ENCODE results near the gene SPAG9. TPM values are rescaled to one million over a fixed set of nuclear protein-coding genes. Genes with fewer than 3 reads are reported as not detected.
"Not testable (repeated sequence)": the region's sequence is repeated elsewhere in the genome, so short reads cannot be mapped to it uniquely, and the experiment has no call there.

Gene SPAG9
- polyA plus RNA-seq, 2 donors: 12.7 to 15.1 TPM

DNA sequence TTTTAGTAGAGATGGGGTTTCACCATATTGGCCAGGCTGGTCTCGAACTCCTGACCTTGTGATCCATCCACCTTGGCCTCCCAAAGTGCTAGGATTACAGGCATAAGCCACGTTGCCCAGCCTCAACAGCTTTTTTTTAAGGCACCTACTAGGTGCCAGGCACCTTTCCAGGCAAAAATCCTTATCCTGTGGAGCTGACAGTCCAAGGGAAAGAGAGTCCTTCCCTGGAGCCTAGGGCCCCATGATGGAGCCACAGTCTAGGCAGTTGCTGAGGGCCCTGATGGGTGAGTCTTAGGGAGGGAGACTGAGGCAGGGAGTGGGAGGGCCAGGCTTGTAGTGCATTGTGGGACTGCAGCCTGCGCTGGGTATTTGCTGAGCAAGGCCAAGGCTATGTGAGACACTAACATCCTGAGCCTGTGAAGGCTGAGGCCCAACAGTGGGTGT, 174.9 kb downstream of the SPAG9 start:
- no peaks in the 10 kb centered on the region for H3K36me3 ChIP-seq (ENCODE audit: control insufficient read depth in 2 of 2, insufficient read depth in 2 of 2, low read length in 1 of 2)
- H3K4me3 ChIP-seq (ENCODE audit: low read depth in 1 of 2, low read length in 2 of 2): no peak overlapping the region
- H3K27me3 ChIP-seq (ENCODE audit: control insufficient read depth in 1 of 2, insufficient read depth in 2 of 2, low read length in 2 of 2): no peaks in the 10 kb centered on the region
- no peak overlapping the region for H3K27ac ChIP-seq (ENCODE audit: low read depth in 2 of 2, low read length in 1 of 2)
- no peaks in the 10 kb centered on the region for H3K9me3 ChIP-seq (ENCODE audit: control insufficient read depth in 2 of 2, insufficient read depth in 1 of 2, low read depth in 1 of 2, low read length in 1 of 2)
- WGBS, 2 donors: 89 to 92% methylated on average over 3 of the region's 3 CpGs
- H3K4me1 ChIP-seq (ENCODE audit: control insufficient read depth in 2 of 2, insufficient read depth in 2 of 2, low read length in 1 of 2): peaks cover 6 to 21% of the 10 kb centered on the region in 2 donors

DNA sequence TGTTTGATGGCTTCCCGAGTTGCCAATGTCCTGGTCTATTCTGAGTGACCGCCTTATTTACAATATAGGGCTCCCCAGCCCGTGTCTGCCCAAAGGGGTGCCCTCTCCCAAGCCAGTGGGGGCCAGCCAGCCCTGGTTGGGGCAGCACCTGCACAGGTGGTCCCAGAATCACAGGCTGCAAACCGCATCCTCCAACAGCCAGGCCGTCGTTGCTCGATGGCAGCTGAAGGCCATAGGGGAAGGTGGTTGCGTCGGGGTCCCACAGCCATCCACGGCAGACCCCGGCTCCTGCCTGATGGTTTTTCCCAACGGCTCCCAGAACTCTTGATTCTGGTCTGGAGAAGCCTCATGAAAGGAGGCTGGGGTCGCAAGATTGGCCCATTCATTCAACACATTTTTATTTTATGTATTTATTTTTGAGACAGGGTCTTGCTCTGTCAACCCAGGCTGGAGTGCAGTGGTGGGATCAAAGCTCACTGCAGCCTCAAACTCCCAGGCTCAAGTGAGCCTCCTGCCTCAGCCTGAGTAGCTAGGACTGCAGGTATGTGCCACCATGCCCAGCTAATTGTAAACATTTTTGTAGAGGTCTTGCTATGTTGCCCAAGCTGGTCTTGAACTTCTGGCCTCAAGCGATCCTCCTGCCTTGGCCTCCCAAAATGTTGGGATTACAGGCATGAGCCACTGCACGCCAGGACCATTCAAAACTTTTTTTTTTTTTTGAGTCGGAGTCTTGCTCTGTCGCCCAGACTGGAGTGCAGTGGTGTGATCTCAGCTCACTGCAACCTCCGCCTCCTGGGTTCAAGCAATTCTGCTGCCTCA, 175.6 kb downstream of the SPAG9 start:
- no peaks in the 10 kb centered on the region for H3K27me3 ChIP-seq (ENCODE audit: control insufficient read depth in 1 of 2, insufficient read depth in 2 of 2, low read length in 2 of 2)
- H3K4me3 ChIP-seq (ENCODE audit: low read depth in 1 of 2, low read length in 2 of 2): peak overlapping the region in 1 of 2 donors; percentile 39
- no peaks in the 10 kb centered on the region for H3K36me3 ChIP-seq (ENCODE audit: control insufficient read depth in 2 of 2, insufficient read depth in 2 of 2, low read length in 1 of 2)
- no peaks in the 10 kb centered on the region for H3K9me3 ChIP-seq (ENCODE audit: control insufficient read depth in 2 of 2, insufficient read depth in 1 of 2, low read depth in 1 of 2, low read length in 1 of 2)
- peak overlapping the region in 1 of 2 donors; percentile 29 for H3K27ac ChIP-seq (ENCODE audit: low read depth in 2 of 2, low read length in 1 of 2)
- WGBS, 2 donors: 67 to 75% methylated on average over 18 of the region's 18 CpGs
- peaks cover 6 to 15% of the 10 kb centered on the region in 2 donors for H3K4me1 ChIP-seq (ENCODE audit: control insufficient read depth in 2 of 2, insufficient read depth in 2 of 2, low read length in 1 of 2)

DNA sequence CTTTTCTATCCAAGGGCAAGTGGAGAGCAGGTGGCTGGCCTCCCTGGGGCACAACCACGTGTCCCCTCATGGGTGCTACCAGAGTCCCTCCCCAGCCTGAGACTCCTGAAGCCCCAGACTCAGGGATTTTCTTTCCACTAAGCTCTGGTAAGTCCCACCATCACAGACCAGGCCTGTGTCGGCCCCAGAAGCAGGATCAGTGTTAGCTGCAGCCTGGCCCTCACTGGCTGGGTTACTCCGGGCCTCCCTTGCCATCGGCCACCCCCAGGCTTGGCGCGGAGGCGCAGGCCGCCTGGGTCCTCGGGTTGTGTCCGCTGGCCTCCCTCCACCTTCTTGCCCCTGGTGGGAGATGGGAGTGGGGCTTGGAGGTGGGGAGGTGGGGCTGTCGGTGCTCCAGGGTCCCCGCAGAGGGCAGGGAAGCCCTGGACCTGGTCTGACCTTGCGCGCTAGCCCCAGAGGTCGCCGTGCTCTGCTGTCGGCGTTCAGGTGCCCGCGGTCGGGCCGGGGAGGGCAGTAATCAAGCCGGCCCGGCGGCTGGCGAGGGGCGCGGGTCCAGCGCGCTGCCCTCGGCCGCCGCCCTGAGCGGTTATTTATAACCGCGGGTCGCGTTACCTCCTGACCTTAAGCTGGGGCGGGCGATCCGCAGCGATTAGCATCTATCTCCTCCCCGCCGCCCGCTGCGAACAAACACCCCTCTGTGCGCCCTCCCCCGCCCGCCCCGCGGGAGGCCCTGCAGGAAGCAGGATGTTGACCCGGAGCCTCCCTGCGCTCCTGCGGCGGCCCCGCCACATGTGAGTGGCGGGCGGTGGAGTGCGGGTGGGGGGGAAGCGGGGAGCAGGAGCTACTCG, 176.4 kb downstream of the SPAG9 start:
- Histone ChIP-seq H3K4me1 (ENCODE audit: control insufficient read depth in 2 of 2, insufficient read depth in 2 of 2, low read length in 1 of 2) (peaks cover 4 to 7% of the 10 kb centered on the region in 2 donors), H3K4me3 (ENCODE audit: low read depth in 1 of 2, low read length in 2 of 2) (peak overlapping the region; percentile 39 to 53), H3K9me3 (ENCODE audit: control insufficient read depth in 2 of 2, insufficient read depth in 1 of 2, low read depth in 1 of 2, low read length in 1 of 2) (no peaks in the 10 kb centered on the region), H3K27ac (ENCODE audit: low read depth in 2 of 2, low read length in 1 of 2) (peak overlapping the region; percentile 65 to 78), H3K27me3 (ENCODE audit: control insufficient read depth in 1 of 2, insufficient read depth in 2 of 2, low read length in 2 of 2) (no peaks in the 10 kb centered on the region), H3K36me3 (ENCODE audit: control insufficient read depth in 2 of 2, insufficient read depth in 2 of 2, low read length in 1 of 2) (no peaks in the 10 kb centered on the region)
- WGBS, 2 donors: 6 to 9% methylated on average over 54 to 61 of the region's 61 CpGs

DNA sequence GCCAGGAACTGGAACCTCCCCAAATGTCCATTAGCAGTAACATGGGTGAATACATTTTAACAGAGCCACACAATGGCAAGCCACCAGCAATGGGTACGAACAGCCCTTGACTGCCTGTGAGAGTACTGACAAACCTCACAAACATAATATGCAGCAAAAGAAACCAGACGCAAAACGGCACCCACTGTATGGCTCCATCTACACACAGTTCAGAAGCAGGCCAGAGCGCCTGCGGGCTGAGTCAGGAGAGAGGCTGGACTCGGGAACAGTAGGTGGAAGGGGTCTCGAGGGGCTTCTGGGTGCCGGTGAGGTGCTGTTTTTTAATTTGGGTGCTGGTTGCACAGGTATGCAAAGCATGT, 177.1 kb downstream of the SPAG9 start:
- WGBS, 2 donors: 55 to 78% methylated on average over 8 of the region's 8 CpGs
- Histone ChIP-seq H3K27ac (ENCODE audit: low read depth in 2 of 2, low read length in 1 of 2) (peak overlapping the region in 1 of 2 donors; percentile 28), H3K9me3 (ENCODE audit: control insufficient read depth in 2 of 2, insufficient read depth in 1 of 2, low read depth in 1 of 2, low read length in 1 of 2) (no peaks in the 10 kb centered on the region), H3K27me3 (ENCODE audit: control insufficient read depth in 1 of 2, insufficient read depth in 2 of 2, low read length in 2 of 2) (no peaks in the 10 kb centered on the region), H3K4me3 (ENCODE audit: low read depth in 1 of 2, low read length in 2 of 2) (no peak overlapping the region), H3K4me1 (ENCODE audit: control insufficient read depth in 2 of 2, insufficient read depth in 2 of 2, low read length in 1 of 2) (peaks cover 3 to 6% of the 10 kb centered on the region in 2 donors), H3K36me3 (ENCODE audit: control insufficient read depth in 2 of 2, insufficient read depth in 2 of 2, low read length in 1 of 2) (no peaks in the 10 kb centered on the region)

DNA sequence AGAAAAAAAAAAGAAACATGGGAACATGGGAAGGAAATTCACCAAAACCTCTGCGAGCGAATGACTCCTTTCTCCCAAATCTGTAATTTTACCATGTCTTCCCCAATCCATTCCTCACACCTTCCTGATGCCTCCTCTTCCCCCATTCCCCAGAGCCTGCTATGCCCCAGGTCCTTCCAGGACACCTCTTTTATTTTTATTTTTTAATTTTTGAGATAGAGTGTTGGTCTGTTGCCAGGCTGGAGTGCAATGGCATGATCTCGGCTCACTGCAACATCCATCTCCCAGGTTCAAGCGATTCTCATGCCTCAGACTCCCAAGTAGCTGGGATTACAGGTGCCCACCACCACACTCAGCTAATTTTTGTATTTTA, 179.0 kb downstream of the SPAG9 start:
- H3K4me3 ChIP-seq (ENCODE audit: low read depth in 1 of 2, low read length in 2 of 2); H3K27ac ChIP-seq (ENCODE audit: low read depth in 2 of 2, low read length in 1 of 2); H3K4me1 ChIP-seq (ENCODE audit: control insufficient read depth in 2 of 2, insufficient read depth in 2 of 2, low read length in 1 of 2); H3K9me3 ChIP-seq (ENCODE audit: control insufficient read depth in 2 of 2, insufficient read depth in 1 of 2, low read depth in 1 of 2, low read length in 1 of 2); H3K27me3 ChIP-seq (ENCODE audit: control insufficient read depth in 1 of 2, insufficient read depth in 2 of 2, low read length in 2 of 2); H3K36me3 ChIP-seq (ENCODE audit: control insufficient read depth in 2 of 2, insufficient read depth in 2 of 2, low read length in 1 of 2): not testable (repeated sequence)
- WGBS, 2 donors: 94 to 95% methylated on average over 4 of the region's 4 CpGs

DNA sequence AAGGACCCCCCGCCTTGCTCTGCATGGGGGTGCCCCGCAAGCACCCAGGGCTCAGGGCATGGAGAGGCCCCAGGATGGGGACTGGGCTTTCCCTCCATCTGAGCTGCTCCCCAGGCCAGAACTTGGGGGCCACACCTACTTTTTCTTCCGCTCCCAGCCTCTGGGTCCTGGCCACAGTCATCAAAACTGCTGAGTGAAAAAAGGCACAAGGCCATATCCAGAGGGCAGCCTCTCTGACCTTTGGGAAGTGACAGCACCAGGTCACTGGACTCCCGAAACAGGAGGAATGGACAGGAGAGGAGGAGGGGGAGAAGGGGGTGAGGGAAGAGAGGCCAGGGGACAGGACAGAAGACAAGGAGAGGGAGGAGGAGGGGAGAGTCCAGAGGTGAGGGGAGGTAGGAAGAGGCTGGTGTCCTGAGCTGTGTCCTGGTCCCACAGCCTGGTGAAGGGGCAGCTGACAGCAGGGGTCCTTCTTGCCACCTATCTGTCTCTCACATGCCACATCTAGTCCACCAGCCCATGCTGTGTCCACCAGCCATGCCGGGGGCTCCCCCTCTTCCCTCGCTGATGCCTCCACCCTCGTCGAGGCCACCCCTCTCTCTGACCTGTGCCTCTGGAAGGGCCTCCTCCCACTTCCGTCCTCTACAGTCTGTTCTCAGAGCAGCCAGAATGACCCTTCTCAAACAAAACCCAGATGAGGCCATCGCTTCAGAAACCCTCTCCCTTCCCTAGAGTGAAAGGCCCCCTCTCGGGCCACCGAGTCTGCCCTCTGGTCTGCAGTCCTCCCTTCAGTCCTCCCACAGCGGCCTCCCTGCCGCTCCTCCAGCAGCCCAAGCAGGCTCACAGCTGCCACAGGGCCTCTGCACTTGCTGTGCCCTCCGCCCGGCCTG, 180.6 kb downstream of the SPAG9 start:
- H3K27me3 ChIP-seq (ENCODE audit: control insufficient read depth in 1 of 2, insufficient read depth in 2 of 2, low read length in 2 of 2): no peaks in the 10 kb centered on the region
- no peak overlapping the region for H3K27ac ChIP-seq (ENCODE audit: low read depth in 2 of 2, low read length in 1 of 2)
- H3K4me3 ChIP-seq (ENCODE audit: low read depth in 1 of 2, low read length in 2 of 2): no peak overlapping the region
- H3K9me3 ChIP-seq (ENCODE audit: control insufficient read depth in 2 of 2, insufficient read depth in 1 of 2, low read depth in 1 of 2, low read length in 1 of 2): no peaks in the 10 kb centered on the region
- H3K36me3 ChIP-seq (ENCODE audit: control insufficient read depth in 2 of 2, insufficient read depth in 2 of 2, low read length in 1 of 2): no peaks in the 10 kb centered on the region
- WGBS, 2 donors: 90 to 94% methylated on average over 15 to 16 of the region's 16 CpGs
- H3K4me1 ChIP-seq (ENCODE audit: control insufficient read depth in 2 of 2, insufficient read depth in 2 of 2, low read length in 1 of 2): peaks cover 2 to 6% of the 10 kb centered on the region in 2 donors

DNA sequence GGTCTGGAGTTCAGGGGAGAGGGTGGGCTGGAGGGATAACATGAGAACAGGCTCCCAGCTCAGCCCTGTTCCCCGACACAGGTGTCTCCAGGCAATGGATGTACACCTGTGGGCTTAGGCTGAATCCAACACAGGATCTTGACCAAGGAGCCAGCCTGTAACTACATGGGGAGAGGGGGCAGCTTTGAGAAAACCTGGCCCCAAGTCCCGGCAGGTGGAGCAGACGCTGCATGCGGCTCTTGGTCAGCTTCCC, 181.2 kb downstream of the SPAG9 start:
- Histone ChIP-seq H3K27ac (ENCODE audit: low read depth in 2 of 2, low read length in 1 of 2) (no peak overlapping the region), H3K4me3 (ENCODE audit: low read depth in 1 of 2, low read length in 2 of 2) (no peak overlapping the region), H3K36me3 (ENCODE audit: control insufficient read depth in 2 of 2, insufficient read depth in 2 of 2, low read length in 1 of 2) (no peaks in the 10 kb centered on the region), H3K4me1 (ENCODE audit: control insufficient read depth in 2 of 2, insufficient read depth in 2 of 2, low read length in 1 of 2) (peaks cover 0 to 4% of the 10 kb centered on the region in 2 donors), H3K9me3 (ENCODE audit: control insufficient read depth in 2 of 2, insufficient read depth in 1 of 2, low read depth in 1 of 2, low read length in 1 of 2) (no peaks in the 10 kb centered on the region), H3K27me3 (ENCODE audit: control insufficient read depth in 1 of 2, insufficient read depth in 2 of 2, low read length in 2 of 2) (no peaks in the 10 kb centered on the region)
- WGBS, 2 donors: 76 to 95% methylated on average over 4 of the region's 4 CpGs

DNA sequence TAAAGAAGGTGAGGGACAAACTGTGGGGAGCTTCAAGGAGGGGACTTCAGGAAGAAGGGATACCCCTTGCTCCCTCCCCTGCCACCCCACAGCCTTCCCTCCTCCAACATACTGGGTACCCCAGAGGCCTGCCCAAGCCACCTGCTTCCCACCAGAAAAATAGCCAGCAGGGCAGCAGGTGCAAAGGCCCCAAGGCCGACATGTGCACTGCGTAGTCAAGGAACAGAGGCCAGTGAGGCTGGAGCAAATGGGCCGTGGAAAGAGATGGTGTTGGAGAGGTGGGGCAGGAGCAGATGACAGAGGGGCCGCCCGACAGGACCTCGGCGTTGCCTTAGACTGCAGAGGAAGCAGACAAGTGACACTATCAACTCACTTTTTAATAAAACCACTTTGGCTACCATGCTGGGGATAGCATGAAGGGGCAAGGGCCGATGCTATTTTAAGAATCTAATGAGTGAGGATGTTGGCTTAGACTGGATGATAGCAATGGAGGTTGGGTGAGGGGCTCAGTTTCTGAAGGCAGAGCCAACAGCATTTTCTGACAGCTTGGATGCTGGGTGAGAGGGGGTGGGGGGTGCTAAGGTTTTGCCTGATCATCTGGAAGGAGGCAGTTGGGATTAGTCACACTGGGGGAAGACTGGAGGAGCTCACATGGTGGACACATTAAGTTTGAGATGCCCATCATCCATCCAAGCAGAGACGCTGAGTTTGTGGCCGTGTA, 181.7 kb downstream of the SPAG9 start:
- Histone ChIP-seq H3K4me3 (ENCODE audit: low read depth in 1 of 2, low read length in 2 of 2) (no peak overlapping the region), H3K27ac (ENCODE audit: low read depth in 2 of 2, low read length in 1 of 2) (no peak overlapping the region), H3K27me3 (ENCODE audit: control insufficient read depth in 1 of 2, insufficient read depth in 2 of 2, low read length in 2 of 2) (no peaks in the 10 kb centered on the region), H3K9me3 (ENCODE audit: control insufficient read depth in 2 of 2, insufficient read depth in 1 of 2, low read depth in 1 of 2, low read length in 1 of 2) (no peaks in the 10 kb centered on the region), H3K4me1 (ENCODE audit: control insufficient read depth in 2 of 2, insufficient read depth in 2 of 2, low read length in 1 of 2) (no peaks in the 10 kb centered on the region), H3K36me3 (ENCODE audit: control insufficient read depth in 2 of 2, insufficient read depth in 2 of 2, low read length in 1 of 2) (no peaks in the 10 kb centered on the region)
- 90% methylated on average over 10 of the region's 10 CpGs for WGBS, 2 donors

DNA sequence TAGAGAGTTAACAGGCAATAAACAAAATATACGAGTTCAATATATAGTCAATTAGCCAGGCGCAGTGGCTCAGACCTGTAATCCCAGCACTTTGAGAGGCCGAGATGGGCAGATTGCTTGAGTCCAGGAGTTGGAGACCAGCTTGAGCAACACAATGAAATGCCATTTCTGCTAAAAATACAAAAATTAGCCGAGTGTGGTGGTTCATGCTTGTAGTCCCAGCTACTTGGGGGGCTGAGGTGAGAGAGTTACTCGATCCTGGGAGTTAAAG, 184.7 kb downstream of the SPAG9 start:
- H3K27ac ChIP-seq (ENCODE audit: low read depth in 2 of 2, low read length in 1 of 2): no peak overlapping the region

More for the DNA sequence above, 184.7 kb downstream of the SPAG9 start:
- Histone ChIP-seq H3K4me1 (ENCODE audit: control insufficient read depth in 2 of 2, insufficient read depth in 2 of 2, low read length in 1 of 2) (no peaks in the 10 kb centered on the region), H3K36me3 (ENCODE audit: control insufficient read depth in 2 of 2, insufficient read depth in 2 of 2, low read length in 1 of 2) (no peaks in the 10 kb centered on the region), H3K9me3 (ENCODE audit: control insufficient read depth in 2 of 2, insufficient read depth in 1 of 2, low read depth in 1 of 2, low read length in 1 of 2) (no peaks in the 10 kb centered on the region), H3K27me3 (ENCODE audit: control insufficient read depth in 1 of 2, insufficient read depth in 2 of 2, low read length in 2 of 2) (no peaks in the 10 kb centered on the region), H3K4me3 (ENCODE audit: low read depth in 1 of 2, low read length in 2 of 2) (no peak overlapping the region)
- 83 to 88% methylated on average over 5 of the region's 5 CpGs for WGBS, 2 donors

Data from esophagus (tissue), 2 donors.